ENCODE measurements around the gene FLG2. TPM values are rescaled to one million over a fixed set of nuclear protein-coding genes. Genes with fewer than 3 reads are reported as not detected.

The FLG2 gene
- total RNA-seq: not detected

GRCh38 chr1:152359906-152360305, at the start of gene FLG2:
TSS of gene FLG2 (minus strand) at chr1:152360006. CDS start at chr1:152358884, 1,122 bp downstream.
- Histone ChIP-seq H3K27me3 (no peaks in the 10 kb centered on the region), H3K36me3 (no peaks in the 10 kb centered on the region), H3K27ac (no peak within 1 kb of the TSS), H3K9me3 (no peaks in the 10 kb centered on the region), H3K4me1 (no peaks in the 10 kb centered on the region), H3K4me3 (no peak within 1 kb of the TSS)
- DNase-seq (ENCODE audit: low spot score in 2 of 2): no peak
- 79 to 82% methylated on average over 2 of the region's 2 CpGs for WGBS, 2 donors
- no peak for TF ChIP-seq EP300 (IDR thresholded peaks at IDR 0.05)
- no peak for TF ChIP-seq CTCF (IDR thresholded peaks at IDR 0.05)
- TF ChIP-seq POLR2A (IDR thresholded peaks at IDR 0.05): no peak

GRCh38 chr1:152408664-152409063, 48.9 kb upstream of the FLG2 start:
- WGBS, 2 donors: 89 to 93% methylated on average over 4 of the region's 4 CpGs
- TF ChIP-seq CTCF (IDR thresholded peaks at IDR 0.05) (no peak), POLR2A (IDR thresholded peaks at IDR 0.05) (no peak), EP300 (IDR thresholded peaks at IDR 0.05) (no peak)

GRCh38 chr1:152398812-152399698, 39.2 kb upstream of the FLG2 start:
- Histone ChIP-seq H3K27me3 (no peaks in the 10 kb centered on the region), H3K27ac (no peak overlapping the region), H3K4me1 (no peaks in the 10 kb centered on the region), H3K36me3 (no peaks in the 10 kb centered on the region), H3K4me3 (no peak overlapping the region), H3K9me3 (no peaks in the 10 kb centered on the region)
- TF ChIP-seq CTCF (IDR thresholded peaks at IDR 0.05): peak in 2 of 5 experiments; percentile 17 to 22
- no peak for TF ChIP-seq POLR2A (IDR thresholded peaks at IDR 0.05)
- WGBS, 2 donors: 35 to 53% methylated on average over 8 of the region's 8 CpGs
- DNase-seq (ENCODE audit: low spot score in 2 of 2): no peak

More at GRCh38 chr1:152408664-152409063, 48.9 kb upstream of the FLG2 start:
- DNase-seq (ENCODE audit: low spot score in 2 of 2): no peak
- no peaks in the 10 kb centered on the region for H3K9me3 ChIP-seq
- no peak overlapping the region for H3K4me3 ChIP-seq
- H3K36me3 ChIP-seq: no peaks in the 10 kb centered on the region
- H3K27ac ChIP-seq: no peak overlapping the region
- no peaks in the 10 kb centered on the region for H3K27me3 ChIP-seq
- peaks cover 0 to 6% (median 0%) of the 10 kb centered on the region in 4 donors for H3K4me1 ChIP-seq

- H3K27me3 ChIP-seq: no peaks in the 10 kb centered on the region
- 83 to 87% methylated on average over 4 to 5 of the region's 5 CpGs for WGBS, 2 donors
- H3K4me3 ChIP-seq: no peak overlapping the region
- H3K9me3 ChIP-seq: no peaks in the 10 kb centered on the region
- no peak for DNase-seq (ENCODE audit: low spot score in 2 of 2)
- TF ChIP-seq CTCF (IDR thresholded peaks at IDR 0.05) (no peak), POLR2A (IDR thresholded peaks at IDR 0.05) (no peak), EP300 (IDR thresholded peaks at IDR 0.05) (no peak)
- no peaks in the 10 kb centered on the region for H3K36me3 ChIP-seq
- H3K27ac ChIP-seq: no peak overlapping the region
- H3K4me1 ChIP-seq: no peaks in the 10 kb centered on the region
These were observed 37.7 kb upstream of the FLG2 start for GRCh38 chr1:152397474-152397873.

GRCh38 chr1:152394151-152394550, 34.3 kb upstream of the FLG2 start:
- TF ChIP-seq EP300 (IDR thresholded peaks at IDR 0.05): no peak
- no peak for TF ChIP-seq POLR2A (IDR thresholded peaks at IDR 0.05)
- no peak for TF ChIP-seq CTCF (IDR thresholded peaks at IDR 0.05)
- WGBS, 2 donors: 53 to 67% methylated on average over 1 of the region's 1 CpG
- Histone ChIP-seq H3K27me3 (no peaks in the 10 kb centered on the region), H3K27ac (no peak overlapping the region), H3K4me1 (no peaks in the 10 kb centered on the region), H3K9me3 (no peaks in the 10 kb centered on the region), H3K4me3 (no peak overlapping the region), H3K36me3 (no peaks in the 10 kb centered on the region)
- DNase-seq (ENCODE audit: low spot score in 2 of 2): no peak

Data from tibial nerve (tissue), 4 donors.